Keratinocyte (primary cell): ENCODE data around the gene LAMA4.

Experiments used
- CTCF ChIP-seq, 3 experiments: IDR thresholded peaks in 1 of 3; conservative IDR thresholded peaks in 1 of 3; optimal IDR thresholded peaks in 1 of 3; 2 replicates in 2 of 3; 3 replicates in 1 of 3; pipeline versions ENCODE3 to v1.5.1; 2011; ENCODE audit warnings: low read length in 3 of 3, mild to moderate bottlenecking in 3 of 3, moderate library complexity in 2 of 3, control low read depth in 1 of 3, inconsistent platforms in 1 of 3; ENCODE audit not compliant: insufficient read depth in 2 of 3; ENCODE audit errors: extremely low read depth in 1 of 3
- EZH2 ChIP-seq: IDR thresholded peaks from one replicate; pipeline ENCODE4 v1.6.1; 2012; ENCODE audit warnings: inconsistent platforms, mild to moderate bottlenecking, low read length, moderate library complexity

- no peak for TF ChIP-seq CTCF (optimal IDR thresholded peaks at IDR 0.05 in 1 of 3, IDR thresholded peaks at IDR 0.05 in 1 of 3, conservative IDR thresholded peaks at IDR 0.05 in 1 of 3; ENCODE audit: extremely low read depth in 1 of 3, insufficient read depth in 2 of 3, low read length in 3 of 3)
- TF ChIP-seq EZH2 = no peak
These were observed 109.2 kb downstream of the LAMA4 start for GRCh38 chr6:112145080-112145573.
